Thoracic aorta (tissue), 2 donors: Measurements from ENCODE around the gene C4BPB. TPM values are rescaled to one million over a fixed set of nuclear protein-coding genes. Genes with fewer than 3 reads are reported as not detected.

Experiments
- ATAC-seq: fragments of 150-250 bp; one replicate; pipeline ENCODE4 v1.8.0; 2017; ENCODE audit warnings: low read depth; ENCODE audit not compliant: insufficient number of reproducible peaks, low FRiP score
- DNase-seq: peaks from one replicate; pipeline ENCODE4 v3.0.0-alpha.2; 2020; ENCODE audit warnings: low spot score
- H3K27ac ChIP-seq, 2 donors: fragments of 200-600 bp; sonication (generic); 1 replicate in 1 of 2; 2 replicates in 1 of 2; pipeline ENCODE4 v1.5.1; 2016; ENCODE audit warnings: mild to moderate bottlenecking in 2 of 2, moderate library complexity in 2 of 2
- H3K27me3 ChIP-seq: fragments of 200-600 bp; sonication (generic); replicated peaks from 2 replicates; pipeline ENCODE4 v1.6.0; 2016; ENCODE audit warnings: mild to moderate bottlenecking; ENCODE audit not compliant: insufficient read depth
- H3K36me3 ChIP-seq: fragments of 200-600 bp; sonication (generic); one replicate; pipeline ENCODE4 v1.5.1; 2016
- H3K4me1 ChIP-seq, 2 donors: fragments of 200-600 bp; sonication (generic); 1 replicate in 1 of 2; 2 replicates in 1 of 2; pipeline versions ENCODE4 v1.5.1 to v1.6.0; 2016; ENCODE audit warnings: low read depth in 2 of 2, mild to moderate bottlenecking in 1 of 2; ENCODE audit not compliant: control insufficient read depth in 1 of 2
- H3K4me3 ChIP-seq: fragments of 200-600 bp; sonication (generic); 2 replicates; pipeline ENCODE4 v1.5.1; 2016; ENCODE audit warnings: mild to moderate bottlenecking
- H3K9me3 ChIP-seq: fragments of 200-600 bp; sonication (generic); 2 replicates; pipeline ENCODE4 v1.5.1; 2016
- CTCF ChIP-seq: fragments of 200-600 bp; sonication (generic); IDR thresholded peaks from one replicate; pipeline ENCODE4 v1.5.1; 2019; ENCODE audit warnings: antibody characterized with exemption
- total RNA-seq, 2 donors: library from RNA; depleted of rRNA; stranded (reverse); fragments of >200 nt; gene quantifications; one replicate each; pipeline versions ENCODE4 v1.1.0 to v1.2.3, GENCODE V29; 2016

The C4BPB gene
- total RNA-seq, 2 donors from 2014 or later: 0.54 to 3.7 TPM

DNA sequence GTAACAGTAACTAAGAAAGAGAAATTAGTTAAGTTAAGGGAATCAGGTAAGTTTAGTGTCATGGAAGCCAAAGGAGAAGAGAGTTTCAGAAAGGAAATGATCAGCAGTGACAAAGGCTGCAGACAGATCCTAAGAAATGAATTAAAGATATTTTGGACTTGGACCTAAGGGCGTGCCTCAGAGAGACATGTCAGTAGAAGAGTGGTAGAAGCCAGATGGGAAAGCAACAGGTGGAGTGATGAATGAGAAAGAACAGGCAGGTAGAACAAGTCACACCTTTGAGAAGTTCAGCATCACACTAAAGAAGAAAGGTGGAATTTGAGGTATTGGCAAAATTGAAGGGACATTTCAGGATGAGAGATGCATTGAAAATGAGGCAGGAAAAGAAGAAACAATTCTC lies 14.0 kb downstream of the C4BPB start:
- Histone ChIP-seq H3K36me3 (no peaks in the 10 kb centered on the region), H3K27ac (no peak overlapping the region), H3K4me1 (no peaks in the 10 kb centered on the region), H3K9me3 (no peaks in the 10 kb centered on the region), H3K27me3 (no peaks in the 10 kb centered on the region), H3K4me3 (no peak overlapping the region)
- no peak for DNase-seq
- no peak for TF ChIP-seq CTCF
- no peak for ATAC-seq

DNA sequence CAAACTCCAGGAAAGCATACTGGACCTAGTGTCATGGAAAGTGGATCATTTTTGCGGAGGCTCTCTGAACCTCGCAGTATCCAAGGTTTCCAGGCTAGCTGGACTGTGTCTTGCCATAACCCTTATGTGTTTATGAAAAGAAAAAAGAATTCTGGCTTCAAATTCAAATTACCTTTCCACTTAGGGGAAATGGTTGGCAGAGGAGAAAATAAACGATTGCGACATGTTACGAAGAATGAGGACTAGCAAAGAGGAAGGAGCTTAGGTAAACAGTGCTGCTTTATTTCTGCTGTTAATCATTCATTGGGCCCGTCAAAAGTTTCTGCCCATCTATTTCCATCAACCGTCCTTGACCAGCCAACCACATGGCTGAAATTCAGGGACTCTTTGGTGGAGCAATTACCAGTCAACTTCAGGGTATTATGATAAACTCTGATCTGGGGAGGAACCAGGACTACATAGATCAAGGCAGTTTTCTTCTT lies 15.3 kb downstream of the C4BPB start, which contains the start of gene C4BPA:
TSS of gene C4BPA (plus strand) at position 342 of the 482 bp plus-strand sequence. CDS start 8,793 bp downstream, outside the sequence.
- DNase-seq (no peak), ATAC-seq (no peak)
- TF ChIP-seq CTCF: no peak
- Histone ChIP-seq H3K36me3 (no peaks in the 10 kb centered on the region), H3K27ac (no peak within 1 kb of the TSS), H3K4me1 (no peaks in the 10 kb centered on the region), H3K4me3 (no peak within 1 kb of the TSS), H3K27me3 (no peaks in the 10 kb centered on the region), H3K9me3 (no peaks in the 10 kb centered on the region)

DNA sequence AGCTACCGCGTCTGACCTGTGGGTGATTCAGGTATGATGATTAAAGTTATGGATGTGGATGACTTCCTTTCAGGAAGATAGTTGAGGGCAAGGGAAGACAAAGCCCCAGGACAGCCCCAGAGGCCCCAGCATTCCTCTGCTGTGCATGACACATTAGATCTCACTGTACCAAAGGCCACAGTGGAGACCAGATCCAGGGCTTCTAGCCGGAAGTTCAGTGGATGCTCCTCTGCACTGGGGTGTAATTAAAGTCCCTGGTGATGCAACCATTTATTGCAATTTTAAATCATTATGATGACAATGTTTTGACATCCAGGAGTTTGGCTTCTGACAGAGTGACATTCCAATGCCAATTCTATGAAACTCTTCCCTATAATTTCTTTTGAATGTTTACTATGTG lies 20.3 kb downstream of the C4BPB start:
- no peaks in the 10 kb centered on the region for H3K36me3 ChIP-seq
- ATAC-seq: no peak
- DNase-seq: no peak
- H3K9me3 ChIP-seq: no peaks in the 10 kb centered on the region
- H3K4me3 ChIP-seq: no peak overlapping the region
- no peaks in the 10 kb centered on the region for H3K4me1 ChIP-seq
- no peaks in the 10 kb centered on the region for H3K27me3 ChIP-seq
- TF ChIP-seq CTCF: no peak
- no peak overlapping the region for H3K27ac ChIP-seq

DNA sequence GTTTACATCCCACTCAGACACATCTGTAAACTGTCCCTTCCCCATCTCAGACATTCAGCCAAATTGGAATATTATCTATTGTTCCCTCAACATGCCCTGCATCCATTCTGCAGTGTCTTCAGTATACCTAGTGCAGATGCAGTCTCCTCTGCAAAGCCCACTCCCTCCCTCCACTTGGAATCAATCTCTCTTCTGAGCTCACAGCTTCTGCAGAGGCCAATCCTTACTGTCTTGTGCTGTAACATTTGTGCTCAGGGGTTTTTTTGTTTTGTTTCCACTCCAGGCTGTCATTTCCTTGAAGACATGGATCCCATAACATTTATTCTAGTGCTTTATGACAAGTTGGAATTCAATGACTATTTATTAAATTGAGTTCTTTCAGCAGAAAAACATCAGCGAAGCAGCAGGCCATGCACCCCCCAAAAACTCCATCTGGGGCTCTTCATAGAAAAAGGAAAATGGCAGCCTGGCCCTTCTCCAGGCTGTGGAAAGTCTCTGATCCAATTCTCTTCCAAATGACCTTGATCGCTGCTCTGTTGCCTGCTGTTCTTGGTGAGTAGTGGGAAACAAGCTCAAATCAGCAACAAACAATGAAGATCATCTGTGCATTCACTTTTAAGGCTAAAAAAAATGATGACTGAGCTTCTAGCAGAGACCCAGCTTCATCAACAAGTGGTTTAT lies 24.1 kb downstream of the C4BPB start:
- Histone ChIP-seq H3K27me3 (no peaks in the 10 kb centered on the region), H3K4me3 (no peak overlapping the region), H3K4me1 (no peaks in the 10 kb centered on the region), H3K27ac (no peak overlapping the region), H3K36me3 (no peaks in the 10 kb centered on the region), H3K9me3 (no peaks in the 10 kb centered on the region)
- ATAC-seq (no peak), DNase-seq (no peak)
- TF ChIP-seq CTCF: no peak

DNA sequence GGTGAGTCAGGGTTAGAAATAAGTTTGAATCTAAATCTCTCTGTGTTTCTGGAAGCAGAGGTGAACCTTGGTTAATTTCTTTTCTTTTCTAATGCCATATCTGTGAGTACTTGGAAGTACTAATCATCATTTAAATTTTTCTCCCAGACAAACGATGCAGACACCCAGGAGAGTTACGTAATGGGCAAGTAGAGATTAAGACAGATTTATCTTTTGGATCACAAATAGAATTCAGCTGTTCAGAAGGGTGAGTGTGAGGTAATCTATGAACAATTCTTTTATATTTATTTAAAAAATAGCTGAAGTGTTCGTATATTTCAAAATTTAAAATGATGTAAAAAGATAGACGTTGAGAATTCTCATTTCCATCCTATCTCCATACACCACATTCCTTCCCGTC lies 26.6 kb downstream of the C4BPB start:
- no peaks in the 10 kb centered on the region for H3K36me3 ChIP-seq
- DNase-seq (no peak), ATAC-seq (no peak)
- H3K27me3 ChIP-seq: no peaks in the 10 kb centered on the region
- H3K4me1 ChIP-seq: no peaks in the 10 kb centered on the region
- TF ChIP-seq CTCF: no peak
- no peaks in the 10 kb centered on the region for H3K9me3 ChIP-seq
- no peak overlapping the region for H3K27ac ChIP-seq
- no peak overlapping the region for H3K4me3 ChIP-seq
